ENCODE measurements around the gene NDUFB3. TPM values are rescaled to one million over a fixed set of nuclear protein-coding genes. Genes with fewer than 3 reads are reported as not detected.
"Not testable (repeated sequence)": the region's sequence is repeated elsewhere in the genome, so short reads cannot be mapped to it uniquely, and the experiment has no call there.

NDUFB3 gene
- polyA plus RNA-seq = 188 TPM

- Mint-ChIP-seq H3K27ac (peak within 1 kb of the TSS; percentile 93 to 98 (median 97)), H3K27me3 (no peaks in the 10 kb centered on the region), H3K4me1 (peaks cover 30 to 36% (median 35%) of the 10 kb centered on the region in 3 donors), H3K36me3 (no peaks in the 10 kb centered on the region), H3K9me3 (no peaks in the 10 kb centered on the region), H3K4me3 (peak within 1 kb of the TSS; percentile 94 to 99 (median 96))
Observed at GRCh38 chr2:201071479-201072200, at the start of gene NDUFB3, which contains the start of gene HYCC2. TSS of gene NDUFB3 (plus strand) at chr2:201072001. CDS start at chr2:201078883, 6,882 bp downstream. TSS of gene HYCC2 (minus strand) at chr2:201071671. CDS start at chr2:201024009, 47,662 bp downstream.

DNA sequence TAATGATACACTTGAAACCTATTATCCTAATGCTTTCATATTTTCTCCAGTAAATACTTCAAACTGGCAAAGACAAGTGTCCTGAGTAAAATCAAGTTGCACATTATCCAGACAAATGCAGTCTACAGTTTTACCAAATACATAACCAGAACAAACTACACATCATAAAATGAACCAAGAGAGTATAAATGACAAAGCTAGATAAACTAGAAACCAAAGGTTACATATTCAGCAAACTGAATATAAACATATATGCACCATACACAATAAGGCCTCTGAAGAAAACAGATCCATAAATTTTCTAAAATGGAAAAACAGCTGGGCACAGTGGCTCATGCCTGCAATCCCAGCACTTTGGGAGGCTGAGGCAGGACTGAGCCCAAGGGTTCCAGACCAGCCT, 47.3 kb upstream of the NDUFB3 start:
- peaks cover 10 to 23% (median 18%) of the 10 kb centered on the region in 3 donors for H3K4me1 Mint-ChIP-seq

DNA sequence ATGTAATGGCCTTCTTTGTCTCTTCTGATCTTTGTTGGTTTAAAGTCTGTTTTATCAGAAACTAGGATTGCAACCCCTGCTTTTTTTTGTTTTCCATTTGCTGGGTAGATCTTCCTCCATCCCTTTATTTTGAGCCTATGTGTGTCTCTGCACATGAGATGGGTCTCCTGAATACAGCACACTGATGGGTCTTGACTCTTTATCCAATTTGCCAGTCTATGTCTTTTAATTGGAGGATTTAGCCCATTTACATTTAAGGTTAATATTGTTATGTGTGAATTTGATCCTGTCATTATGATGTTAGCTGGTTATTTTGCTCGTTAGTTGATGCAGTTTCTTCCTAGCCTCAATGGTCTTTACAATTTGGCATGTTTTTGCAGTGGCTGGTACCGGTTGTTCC, 37.4 kb upstream of the NDUFB3 start:
- H3K36me3 Mint-ChIP-seq = peaks cover 13% of the 10 kb centered on the region
- not testable (repeated sequence) for H3K9me3 Mint-ChIP-seq, H3K27me3 Mint-ChIP-seq, H3K4me1 Mint-ChIP-seq, H3K4me3 Mint-ChIP-seq, H3K27ac Mint-ChIP-seq

More for the DNA sequence above, 47.3 kb upstream of the NDUFB3 start:
- Mint-ChIP-seq H3K27ac (no peak overlapping the region), H3K27me3 (no peaks in the 10 kb centered on the region), H3K36me3 (peaks cover 6% of the 10 kb centered on the region), H3K9me3 (peaks cover 0 to 2% (median 0%) of the 10 kb centered on the region in 3 donors), H3K4me3 (no peak overlapping the region)

- not testable (repeated sequence) for H3K9me3 Mint-ChIP-seq, H3K4me3 Mint-ChIP-seq, H3K27me3 Mint-ChIP-seq, H3K36me3 Mint-ChIP-seq
- peaks cover 3 to 11% (median 4%) of the 10 kb centered on the region in 3 donors for H3K4me1 Mint-ChIP-seq
- H3K27ac Mint-ChIP-seq = peak overlapping the region in 1 of 3 donors; percentile 78
Observed at GRCh38 chr2:201038361-201038760, 33.4 kb upstream of the NDUFB3 start.

DNA sequence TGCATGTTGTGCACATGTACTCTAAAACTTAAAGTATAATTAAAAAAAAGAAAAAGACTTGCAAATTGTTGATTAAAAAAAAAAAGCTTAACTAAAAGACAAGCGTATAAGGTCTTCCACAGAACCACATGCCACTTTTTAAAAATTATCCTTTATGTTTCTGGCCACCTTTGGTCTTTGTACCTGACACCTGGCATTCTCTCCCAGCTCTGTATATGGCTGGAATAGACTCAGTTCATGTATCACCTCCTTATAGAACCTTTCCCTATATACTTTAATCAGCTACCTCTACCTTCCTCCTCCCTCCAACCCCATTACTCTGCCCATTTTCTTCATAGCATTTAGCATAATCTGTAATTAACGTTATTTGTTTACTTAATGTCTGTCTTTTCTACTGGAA, 32.9 kb upstream of the NDUFB3 start:
- Mint-ChIP-seq H3K27ac (peak overlapping the region in 1 of 3 donors; percentile 78), H3K27me3 (no peaks in the 10 kb centered on the region), H3K4me3 (peak overlapping the region in 1 of 4 donors; percentile 17), H3K9me3 (no peaks in the 10 kb centered on the region), H3K36me3 (peaks cover 5% of the 10 kb centered on the region), H3K4me1 (peaks cover 3 to 11% (median 4%) of the 10 kb centered on the region in 3 donors)

DNA sequence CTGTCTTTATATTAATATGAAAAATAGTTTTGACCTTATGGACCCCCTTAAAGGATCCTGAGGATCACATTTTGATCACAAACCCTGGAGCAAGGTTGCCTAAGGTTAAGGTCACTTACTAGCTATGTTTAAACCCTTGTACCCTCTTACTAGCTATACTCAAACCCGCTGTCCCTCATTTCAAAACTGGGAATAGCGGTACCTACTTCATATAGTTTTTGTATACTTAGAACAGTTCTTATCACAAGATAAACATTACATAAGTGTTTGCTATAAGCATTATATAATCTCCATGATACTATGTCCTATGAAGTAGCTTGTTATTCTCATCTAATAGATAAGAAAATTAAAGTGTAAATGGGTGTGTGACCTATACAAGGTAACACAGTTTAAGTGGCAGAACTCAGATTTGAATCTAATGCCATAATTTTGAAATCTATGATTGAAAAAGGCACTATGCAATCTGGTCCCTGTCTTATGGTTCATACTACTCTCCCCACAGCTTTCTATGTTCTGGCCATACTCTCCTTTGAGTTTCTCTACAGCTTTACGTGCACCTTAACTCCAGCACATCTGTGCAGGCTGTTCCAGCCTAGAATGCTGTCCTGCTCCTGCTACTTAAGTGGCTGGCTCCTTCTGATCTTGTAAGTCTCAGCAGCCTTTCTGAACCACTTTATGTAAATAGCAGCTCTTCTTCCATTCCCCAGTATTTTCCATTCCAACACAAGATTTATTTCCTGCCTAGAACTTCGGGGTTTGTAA, 30.8 kb upstream of the NDUFB3 start:
- Mint-ChIP-seq H3K4me1 (peaks cover 4 to 11% (median 5%) of the 10 kb centered on the region in 3 donors), H3K27ac (no peak overlapping the region), H3K9me3 (no peaks in the 10 kb centered on the region), H3K36me3 (peaks cover 4% of the 10 kb centered on the region), H3K27me3 (no peaks in the 10 kb centered on the region), H3K4me3 (no peak overlapping the region)

DNA sequence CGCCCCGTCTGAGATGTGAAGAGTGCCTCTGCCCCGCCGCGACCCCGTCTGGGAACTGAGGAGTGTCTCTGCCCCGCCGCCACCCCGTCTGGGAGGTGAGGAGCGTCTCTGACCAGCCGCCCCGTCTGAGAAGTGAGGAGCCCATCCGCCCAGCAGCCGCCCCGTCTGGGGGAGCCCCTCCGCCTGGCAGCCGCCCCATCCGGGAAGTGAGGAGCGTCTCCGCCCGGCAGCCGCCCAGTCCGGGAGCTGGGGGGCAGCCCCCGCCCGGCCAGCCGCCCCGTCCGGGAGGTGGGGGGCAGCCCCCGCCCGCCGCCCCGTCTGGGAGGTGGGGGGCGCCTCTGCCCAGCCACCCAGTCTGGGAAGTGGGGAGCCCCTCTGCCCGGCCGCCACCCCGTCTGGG, 29.4 kb upstream of the NDUFB3 start:
- H3K36me3 Mint-ChIP-seq, H3K27me3 Mint-ChIP-seq, H3K4me3 Mint-ChIP-seq, H3K9me3 Mint-ChIP-seq, H3K27ac Mint-ChIP-seq: not testable (repeated sequence)
- peaks cover 5 to 13% (median 11%) of the 10 kb centered on the region in 3 donors for H3K4me1 Mint-ChIP-seq

GRCh38 chr2:201043050-201043449, 28.8 kb upstream of the NDUFB3 start:
- H3K27me3 Mint-ChIP-seq, H3K36me3 Mint-ChIP-seq: not testable (repeated sequence)

GRCh38 chr2:201046881-201047280, 24.9 kb upstream of the NDUFB3 start:
- Mint-ChIP-seq H3K27ac (no peak overlapping the region), H3K27me3 (no peaks in the 10 kb centered on the region), H3K36me3 (peaks cover 4% of the 10 kb centered on the region), H3K4me1 (peaks cover 4 to 13% (median 5%) of the 10 kb centered on the region in 3 donors), H3K9me3 (peaks cover 0 to 7% (median 6%) of the 10 kb centered on the region in 3 donors), H3K4me3 (peak overlapping the region in 1 of 4 donors; percentile 4)

More at GRCh38 chr2:201043050-201043449, 28.8 kb upstream of the NDUFB3 start:
- H3K27ac Mint-ChIP-seq, H3K4me3 Mint-ChIP-seq, H3K9me3 Mint-ChIP-seq: not testable (repeated sequence)
- peaks cover 5 to 13% (median 11%) of the 10 kb centered on the region in 3 donors for H3K4me1 Mint-ChIP-seq

GRCh38 chr2:201049455-201049854, 22.3 kb upstream of the NDUFB3 start:
- Mint-ChIP-seq H3K27ac (no peak overlapping the region), H3K4me1 (peaks cover 5 to 13% (median 9%) of the 10 kb centered on the region in 3 donors), H3K27me3 (no peaks in the 10 kb centered on the region), H3K36me3 (peaks cover 4% of the 10 kb centered on the region), H3K9me3 (peaks cover 0 to 7% (median 6%) of the 10 kb centered on the region in 3 donors), H3K4me3 (no peak overlapping the region)

GRCh38 chr2:201057087-201057521, 14.7 kb upstream of the NDUFB3 start:
- Mint-ChIP-seq H3K4me3 (no peak overlapping the region), H3K27me3 (no peaks in the 10 kb centered on the region), H3K36me3 (no peaks in the 10 kb centered on the region), H3K9me3 (no peaks in the 10 kb centered on the region), H3K27ac (peak overlapping the region in 1 of 3 donors; percentile 39), H3K4me1 (peaks cover 12 to 20% (median 20%) of the 10 kb centered on the region in 3 donors)

GRCh38 chr2:201057715-201058248, 14.0 kb upstream of the NDUFB3 start:
- peaks cover 9 to 20% (median 20%) of the 10 kb centered on the region in 3 donors for H3K4me1 Mint-ChIP-seq
- H3K36me3 Mint-ChIP-seq = no peaks in the 10 kb centered on the region
- no peaks in the 10 kb centered on the region for H3K9me3 Mint-ChIP-seq
- no peak overlapping the region for H3K4me3 Mint-ChIP-seq
- H3K27ac Mint-ChIP-seq = peak overlapping the region in 1 of 3 donors; percentile 56
- H3K27me3 Mint-ChIP-seq = no peaks in the 10 kb centered on the region

DNA sequence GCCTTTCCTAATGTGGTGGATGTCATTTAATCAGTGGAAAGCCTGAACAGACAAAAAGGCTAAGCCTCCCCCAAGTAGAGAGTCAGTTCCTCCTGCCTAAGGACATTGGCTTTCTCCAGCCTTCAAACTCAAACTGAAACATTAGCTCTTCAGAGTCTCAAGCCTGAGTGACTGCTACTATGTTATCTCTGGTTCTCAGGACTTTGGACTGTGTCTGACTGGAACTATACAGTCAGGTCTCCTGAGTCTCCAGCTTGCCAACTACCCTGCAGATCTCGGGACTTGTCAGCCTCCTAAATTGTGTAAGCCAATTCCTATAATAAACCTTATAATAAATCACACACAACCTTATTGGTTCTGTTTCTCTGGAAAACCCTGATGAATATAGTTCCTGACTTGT, 12.9 kb upstream of the NDUFB3 start:
- no peak overlapping the region for H3K4me3 Mint-ChIP-seq
- no peak overlapping the region for H3K27ac Mint-ChIP-seq
- H3K4me1 Mint-ChIP-seq = peaks cover 12 to 28% (median 20%) of the 10 kb centered on the region in 3 donors
- no peaks in the 10 kb centered on the region for H3K27me3 Mint-ChIP-seq
- no peaks in the 10 kb centered on the region for H3K9me3 Mint-ChIP-seq
- H3K36me3 Mint-ChIP-seq = peaks cover 3% of the 10 kb centered on the region

- Mint-ChIP-seq H3K27ac (no peak overlapping the region), H3K9me3 (no peaks in the 10 kb centered on the region), H3K27me3 (no peaks in the 10 kb centered on the region), H3K4me3 (peak overlapping the region in 2 of 4 donors; percentile 48 to 70), H3K4me1 (peaks cover 12 to 30% (median 21%) of the 10 kb centered on the region in 3 donors), H3K36me3 (peaks cover 3% of the 10 kb centered on the region)
Observed at GRCh38 chr2:201059961-201060755, 11.6 kb upstream of the NDUFB3 start.
